ENCODE data around the gene TMEFF2. TPM values are rescaled to one million over a fixed set of nuclear protein-coding genes. Genes with fewer than 3 reads are reported as not detected.

TMEFF2 gene
- total and polyA plus RNA-seq, 2 of the 8 experiments (the other 6 are each of a cell fraction or from before 2014, with no cell fraction given) = 0.91 to 3.7 TPM

DNA sequence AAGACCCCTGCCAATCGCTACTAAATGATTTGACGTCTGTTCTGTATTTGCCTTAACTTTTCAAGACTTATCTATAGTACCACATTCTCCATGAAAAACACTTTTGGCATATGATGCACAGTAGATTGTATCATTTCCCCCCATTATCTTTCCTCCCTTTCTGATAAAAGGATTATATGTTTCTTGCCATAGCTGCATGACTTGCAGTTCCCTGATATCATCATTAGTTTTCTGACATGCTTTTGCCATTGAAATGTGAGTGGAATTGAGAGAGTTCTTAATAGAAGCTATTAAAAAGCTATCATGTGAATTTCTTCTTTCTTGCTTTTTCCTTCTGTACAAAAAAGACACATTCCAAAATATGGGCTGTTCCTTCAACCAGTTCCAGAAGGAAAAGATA is 130.3 kb downstream of the TMEFF2 start:
- Histone ChIP-seq H3K9ac (replicated peaks in 1 of 4; ENCODE audit: extremely low read depth in 1 of 4, low read depth in 3 of 4, low read length in 3 of 4) (no peak overlapping the region), H3K27me3 (replicated peaks in 1 of 4; ENCODE audit: control insufficient read depth in 3 of 4, extremely low read depth in 1 of 4, insufficient read depth in 3 of 4, low read length in 3 of 4) (no peaks in the 10 kb centered on the region), H2BK12ac (ENCODE audit: low read depth, low read length) (no peak overlapping the region), H4K5ac (ENCODE audit: insufficient read length, low read depth, low read length) (no peak overlapping the region), H4K8ac (ENCODE audit: extremely low read depth, insufficient read depth, low read length) (no peak overlapping the region), H4K20me1 (replicated peaks in 1 of 2; ENCODE audit: control insufficient read depth in 1 of 2, insufficient read depth in 2 of 2, low read length in 2 of 2) (no peaks in the 10 kb centered on the region), H3K4me1 (replicated peaks in 1 of 4; ENCODE audit: control insufficient read depth in 3 of 4, insufficient read depth in 4 of 4, low read length in 3 of 4) (no peaks in the 10 kb centered on the region), H2AFZ (ENCODE audit: low read length) (no peak overlapping the region), H3K9me3 (ENCODE audit: insufficient read depth in 2 of 2, low read depth in 1 of 2, low read length in 1 of 2) (no peaks in the 10 kb centered on the region), H2BK120ac (replicated peaks; ENCODE audit: low read depth, low read length) (no peak overlapping the region), H3K79me1 (ENCODE audit: low read depth, low read length) (no peaks in the 10 kb centered on the region), H3K36me3 (ENCODE audit: control insufficient read depth in 2 of 4, insufficient read depth in 4 of 4, low read length in 3 of 4) (no peaks in the 10 kb centered on the region), H2BK5ac (ENCODE audit: low read depth, low read length) (no peak overlapping the region), H3K4me2 (ENCODE audit: insufficient read depth in 1 of 2, low read depth in 2 of 2, low read length in 2 of 2) (no peak overlapping the region), H2BK15ac (ENCODE audit: low read length) (no peak overlapping the region), H3K23me2 (ENCODE audit: low read depth, low read length) (no peaks in the 10 kb centered on the region), H3K4ac (replicated peaks; ENCODE audit: insufficient read length, low read depth, low read length) (no peak overlapping the region), H4K91ac (replicated peaks; ENCODE audit: insufficient read length, low read length) (no peak overlapping the region), H3K4me3 (ENCODE audit: extremely low read depth in 1 of 4, insufficient read depth in 2 of 4, low read depth in 3 of 4, low read length in 4 of 4) (no peak overlapping the region), H3K27ac (ENCODE audit: low read depth, low read length) (no peak overlapping the region), H3K56ac (replicated peaks; ENCODE audit: insufficient read length, low read depth, low read length) (no peak overlapping the region), H3K79me2 (ENCODE audit: control insufficient read depth in 1 of 2, insufficient read depth in 2 of 2, low read length in 2 of 2) (no peaks in the 10 kb centered on the region), H2BK20ac (ENCODE audit: low read length) (no peak overlapping the region), H3K18ac (ENCODE audit: extremely low read depth, low read length) (no peak overlapping the region), H2AK5ac (ENCODE audit: low read depth, low read length) (no peak overlapping the region), H3K23ac (ENCODE audit: insufficient read length) (no peak overlapping the region), H3K14ac (ENCODE audit: insufficient read length) (no peak overlapping the region)
- no peak for FAIRE-seq
- DNase-seq (ENCODE audit: low read depth in 1 of 2, low spot score in 2 of 2) = no peak
- 97% methylated on average over 2 of the region's 2 CpGs; no CpG with 5 or more reads in 1 of the 2 experiments for WGBS, 2 experiments (ENCODE audit: extremely low coverage in 1 of 2, insufficient coverage in 1 of 2, insufficient read length in 1 of 2, insufficient replicate concordance in 2 of 2, low coverage in 1 of 2, low lambda C conversion rate in 2 of 2, missing lambda C conversion rate in 1 of 2)
- ChIA-PET POLR2A (ENCODE audit: partially characterized antibody) (no interaction called here), CTCF (ENCODE audit: partially characterized antibody) (interaction anchor here (0.7 to 1.5 kb wide), 4 partner anchors 14 to 510 kb away, joined by 3 to 4 read pairs (median 3); no protein-coding TSS in a partner anchor)
- no peak for TF ChIP-seq TAF1 (IDR thresholded peaks at IDR 0.05; ENCODE audit: low read depth, low read length)
- TF ChIP-seq SIRT6 (IDR thresholded peaks at IDR 0.05; ENCODE audit: low read length) = no peak
- TF ChIP-seq BRCA1 (IDR thresholded peaks at IDR 0.05; ENCODE audit: low read depth, low read length) = no peak

Data from H1 (cell line).